GM20431 (cell line): ENCODE results near the gene F13A1.

Source experiments
- in situ Hi-C: fragments of 300-500 bp; cut with MseI, MboI; formaldehyde crosslinking; loops from one replicate; pipeline ENCODE4 v1.15.0; 2020; ENCODE audit warnings: low sequenced_read_pairs; ENCODE audit not compliant: unreplicated experiment

F13A1 gene

DNA sequence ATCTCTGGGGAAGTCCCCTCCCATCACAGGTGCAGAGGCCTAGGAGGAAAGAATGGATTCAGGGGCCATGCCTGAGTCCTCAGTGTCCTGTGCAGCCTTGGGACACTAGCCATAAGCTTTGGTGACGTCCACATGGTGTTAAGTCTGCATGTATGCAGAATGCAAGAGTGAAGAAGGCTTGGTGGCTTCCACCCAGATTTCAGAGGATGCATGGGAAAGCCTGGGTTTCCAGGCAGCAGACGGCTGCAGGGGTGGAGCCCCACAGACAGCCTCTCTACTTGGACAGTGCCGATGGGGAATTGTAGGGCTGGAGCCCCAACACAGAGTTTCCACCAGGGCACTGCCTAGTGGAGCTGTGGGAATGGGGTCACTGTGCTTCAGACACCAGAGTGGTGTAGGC is 196.7 kb downstream of the F13A1 start:
- in situ Hi-C loops = no loop called here

DNA sequence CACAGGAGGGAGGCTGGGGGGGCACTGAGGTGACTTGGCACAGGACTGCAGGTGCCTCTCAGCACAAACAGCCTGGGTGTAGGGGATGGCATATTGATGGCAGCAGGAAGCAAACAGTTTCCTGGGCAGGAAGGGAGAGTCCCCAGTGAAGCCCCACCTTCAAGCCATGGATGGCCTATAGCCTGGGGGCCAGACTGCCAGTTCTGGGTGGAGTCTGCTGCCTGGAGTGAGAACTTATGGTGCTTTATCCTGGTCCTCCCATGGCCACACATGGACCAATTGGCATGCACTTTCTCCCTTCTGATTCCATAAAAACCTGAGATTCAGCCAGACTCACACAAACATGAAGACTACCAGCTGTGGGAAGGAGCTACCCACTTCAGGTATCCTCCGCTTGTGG is 198.5 kb downstream of the F13A1 start:
- in situ Hi-C loops = no loop called here

DNA sequence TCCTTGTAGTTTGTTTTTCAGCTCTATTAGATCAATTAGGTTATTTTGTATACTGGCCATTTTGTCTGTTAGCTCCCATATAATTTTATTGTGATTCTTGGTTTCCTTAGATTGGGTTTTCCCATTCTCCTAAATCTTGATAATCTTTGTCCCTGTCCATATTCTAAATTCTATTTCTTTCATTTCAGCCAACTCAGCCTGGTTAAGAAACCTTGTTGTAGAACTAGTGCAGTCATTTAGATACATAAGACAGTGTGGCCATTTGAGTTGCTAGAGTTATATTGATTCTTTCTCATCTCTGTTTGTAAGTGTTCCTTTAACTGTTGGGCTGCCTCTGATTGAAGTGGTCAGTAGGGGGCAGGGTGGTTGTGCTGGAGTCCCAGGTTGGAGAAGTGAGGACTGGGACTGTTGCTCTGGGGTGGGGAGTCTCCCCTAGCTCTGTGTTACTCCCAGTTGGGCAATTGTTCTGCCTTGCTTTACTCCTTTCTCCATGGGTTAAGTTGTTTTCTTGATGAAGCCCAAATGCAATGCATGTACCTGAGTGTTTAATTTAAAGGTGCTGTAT is 214.9 kb downstream of the F13A1 start:
- in situ Hi-C loops = no loop called here
